Measurements from ENCODE around the gene TTC7B.

Gene TTC7B

GRCh38 chr14:90612801-90613200 is 203.4 kb downstream of the TTC7B start:
- DNase-seq = no peak

DNA sequence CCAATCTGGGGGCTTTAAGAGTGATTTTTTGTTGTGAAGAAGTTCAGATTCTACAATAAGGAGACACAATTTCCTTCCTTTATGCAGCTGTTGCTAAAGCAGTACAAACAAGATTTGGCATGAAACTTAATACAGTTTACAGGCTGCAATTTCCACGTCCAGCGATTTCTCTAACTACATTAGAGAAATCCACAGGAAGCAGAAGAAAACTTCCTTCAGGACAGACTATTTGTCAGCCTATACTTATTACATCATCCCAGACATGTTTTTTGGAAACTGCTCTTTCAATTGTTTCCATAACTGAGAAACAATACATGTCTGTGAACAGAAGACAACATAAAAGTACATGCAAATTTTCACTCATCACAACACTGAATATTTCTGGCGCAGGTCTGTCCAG is 204.3 kb downstream of the TTC7B start:
- no peak for DNase-seq

GRCh38 chr14:90611501-90611900 is 204.7 kb downstream of the TTC7B start:
- DNase-seq = no peak

GRCh38 chr14:90610346-90611040 is 205.7 kb downstream of the TTC7B start:
- no peak for DNase-seq

DNA sequence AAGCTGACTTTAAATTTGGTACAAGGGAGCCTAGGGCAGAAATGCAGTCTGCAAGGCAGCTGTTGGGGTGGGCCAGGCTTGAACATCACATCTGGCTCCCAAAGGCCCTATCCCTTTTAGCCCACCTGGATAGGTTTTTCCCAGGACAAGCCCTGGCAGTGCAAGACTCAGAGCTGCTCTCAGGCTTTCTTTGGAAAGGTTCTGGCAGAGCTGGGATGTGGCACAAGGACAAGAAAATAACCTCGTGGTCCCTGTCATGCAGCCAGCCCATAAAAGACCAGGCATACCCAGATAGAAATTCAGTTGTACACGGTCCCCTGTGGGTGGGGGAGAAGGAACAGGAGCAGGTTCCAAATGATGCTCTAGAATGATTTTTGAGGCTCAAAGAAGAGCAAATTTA is 206.9 kb downstream of the TTC7B start:
- no peak for DNase-seq

GRCh38 chr14:90608929-90609341 is 207.3 kb downstream of the TTC7B start:
- no peak for DNase-seq

- DNase-seq = no peak
These were observed 207.9 kb downstream of the TTC7B start for GRCh38 chr14:90608281-90608680.

DNA sequence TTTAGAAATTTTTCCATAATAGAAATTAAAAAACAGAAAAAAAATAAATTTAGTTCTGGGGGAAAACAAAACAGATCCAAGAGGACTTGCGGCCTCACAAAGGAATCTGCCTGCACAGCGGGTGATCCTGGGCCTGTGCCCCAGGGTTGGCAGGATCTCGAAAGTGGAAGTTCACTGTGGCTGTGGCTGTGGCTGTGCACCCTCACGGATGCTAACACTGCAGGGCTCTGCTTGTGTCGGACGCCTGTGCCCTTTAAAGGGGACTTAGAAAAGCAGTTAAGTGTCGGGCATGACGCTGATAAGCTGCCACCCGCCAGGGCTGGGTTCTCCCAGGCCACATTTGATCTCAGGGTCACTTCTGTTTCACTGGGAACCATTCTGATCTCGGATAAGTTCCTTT is 209.1 kb downstream of the TTC7B start:
- no peak for DNase-seq

- no peak for DNase-seq
These were observed 209.8 kb downstream of the TTC7B start for GRCh38 chr14:90606434-90606833.

- DNase-seq = no peak
These were observed 210.8 kb downstream of the TTC7B start for GRCh38 chr14:90605430-90605829.

DNA sequence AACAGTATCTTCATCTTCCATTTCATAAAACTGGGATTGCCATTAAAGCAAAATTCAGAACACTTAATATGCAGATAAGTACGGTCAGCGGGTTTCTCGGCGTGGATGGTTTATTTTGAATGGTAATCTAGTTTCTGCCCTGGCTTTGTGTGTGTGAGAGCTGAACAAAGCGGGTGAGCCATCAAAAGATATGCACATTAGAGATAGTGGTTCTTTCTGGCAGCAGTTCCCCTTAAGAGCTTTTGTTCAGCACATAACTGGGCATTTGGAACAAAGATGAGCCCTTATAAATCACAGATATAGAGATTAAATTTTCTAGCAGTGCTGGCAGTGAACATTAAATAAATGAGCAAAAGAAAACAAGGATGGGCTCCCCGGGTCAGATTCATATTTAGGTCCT is 211.9 kb downstream of the TTC7B start:
- no peak for DNase-seq

GRCh38 chr14:90603841-90604240 is 212.4 kb downstream of the TTC7B start:
- DNase-seq = no peak

GRCh38 chr14:90603336-90603735 is 212.9 kb downstream of the TTC7B start:
- DNase-seq = no peak

- DNase-seq = no peak
These were observed 214.0 kb downstream of the TTC7B start for GRCh38 chr14:90602088-90602687.

- no peak for DNase-seq
These were observed 214.7 kb downstream of the TTC7B start for GRCh38 chr14:90601563-90601962.

GRCh38 chr14:90600619-90601018 is 215.6 kb downstream of the TTC7B start:
- no peak for DNase-seq

DNA sequence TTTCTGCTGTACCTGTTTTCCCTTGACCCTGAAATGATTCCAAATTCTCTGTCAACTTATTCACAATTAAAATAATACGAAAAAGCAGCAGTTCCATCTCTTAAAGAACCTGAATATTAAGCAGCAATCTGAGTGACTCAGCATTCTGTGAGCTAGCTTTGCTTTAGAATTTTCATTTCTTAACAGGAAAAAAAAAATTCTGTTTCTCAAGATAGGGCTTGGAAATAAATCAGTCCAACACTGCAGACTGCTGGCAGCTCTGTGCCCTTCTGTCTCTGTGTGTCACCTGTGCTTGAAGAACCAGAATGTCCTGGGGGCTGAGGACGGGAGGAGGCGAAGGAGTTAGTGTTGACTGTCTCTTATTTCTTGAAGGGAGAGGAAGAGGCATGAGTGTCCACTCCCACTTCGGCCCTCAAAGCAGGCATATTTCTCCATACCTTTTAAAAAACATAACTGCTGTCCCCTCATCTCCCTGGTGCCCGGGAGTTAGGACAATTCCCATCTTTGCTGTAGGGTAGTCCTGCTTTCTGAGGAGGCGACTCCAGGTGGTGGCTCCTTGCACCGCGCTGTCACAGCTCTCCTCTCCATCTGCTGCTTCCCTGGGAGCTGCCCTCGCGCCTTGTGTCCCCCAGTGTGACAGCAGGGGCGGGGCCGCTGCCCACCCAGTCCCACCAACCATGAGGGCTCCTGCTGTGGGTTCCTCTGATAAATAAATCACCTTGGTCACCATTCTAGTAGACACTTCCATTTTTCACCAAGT is 216.3 kb downstream of the TTC7B start:
- no peak for DNase-seq

- DNase-seq = no peak
These were observed 216.9 kb downstream of the TTC7B start for GRCh38 chr14:90599339-90599738.

GRCh38 chr14:90597961-90598360 is 218.3 kb downstream of the TTC7B start:
- DNase-seq = no peak

- DNase-seq = no peak
These were observed 219.5 kb downstream of the TTC7B start for GRCh38 chr14:90596733-90597132.

DNA sequence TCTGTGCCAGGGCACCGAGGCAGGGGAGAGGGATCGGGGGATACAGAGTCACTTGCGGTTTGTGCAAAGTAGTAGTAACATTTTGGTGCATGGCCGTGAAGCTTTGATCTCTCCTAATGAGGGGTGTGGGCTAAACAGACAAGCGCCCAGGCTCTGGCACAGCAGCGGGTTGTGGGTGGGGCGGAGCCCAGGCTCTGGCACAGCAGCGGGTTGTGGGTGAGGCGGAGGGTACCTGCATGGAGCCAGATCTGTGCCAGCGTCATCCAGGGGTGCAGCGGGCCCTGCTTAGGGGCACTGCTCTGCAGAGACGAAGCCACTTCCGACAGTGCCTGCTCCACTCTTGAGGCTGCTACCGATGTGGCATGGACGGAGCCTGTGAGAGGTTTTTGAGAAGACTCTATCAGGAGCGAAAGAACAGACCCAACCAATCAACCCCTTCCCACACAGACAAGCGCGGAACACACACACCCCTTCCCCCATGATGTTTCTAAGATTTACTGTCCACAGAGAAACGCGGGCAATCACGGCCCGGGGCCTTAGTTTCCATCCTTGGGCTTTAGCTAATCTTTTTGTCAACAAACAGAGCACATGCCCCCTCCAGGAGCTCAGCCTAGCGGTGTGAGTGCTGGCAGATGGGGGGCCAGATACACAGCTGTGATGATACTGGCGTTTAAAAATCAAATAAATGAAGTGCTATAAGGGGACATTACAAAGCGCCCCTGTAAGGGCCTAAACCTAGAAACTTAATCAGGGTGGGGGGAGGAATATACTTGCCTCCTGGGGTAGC is 222.8 kb downstream of the TTC7B start:
- DNase-seq = no peak

DNA sequence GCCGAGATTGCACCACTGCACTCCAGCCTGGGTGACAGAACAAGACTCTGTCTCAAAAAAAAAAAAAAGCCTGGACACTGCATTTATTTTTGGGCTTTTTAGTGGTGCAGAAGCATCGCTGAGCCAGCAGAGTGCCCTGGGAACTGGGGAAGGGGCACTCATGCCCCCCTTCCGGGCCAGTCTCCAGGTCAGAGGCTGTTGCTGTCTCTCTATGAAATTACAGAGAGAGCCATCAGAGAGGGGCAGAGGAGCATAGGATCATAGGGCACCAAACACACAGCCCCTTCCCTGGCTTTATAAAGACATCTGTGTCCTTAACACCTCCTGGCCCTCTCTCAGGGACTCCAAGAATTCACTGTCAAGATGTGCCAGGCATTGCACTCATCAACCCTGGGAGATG is 223.6 kb downstream of the TTC7B start:
- no peak for DNase-seq

DNA sequence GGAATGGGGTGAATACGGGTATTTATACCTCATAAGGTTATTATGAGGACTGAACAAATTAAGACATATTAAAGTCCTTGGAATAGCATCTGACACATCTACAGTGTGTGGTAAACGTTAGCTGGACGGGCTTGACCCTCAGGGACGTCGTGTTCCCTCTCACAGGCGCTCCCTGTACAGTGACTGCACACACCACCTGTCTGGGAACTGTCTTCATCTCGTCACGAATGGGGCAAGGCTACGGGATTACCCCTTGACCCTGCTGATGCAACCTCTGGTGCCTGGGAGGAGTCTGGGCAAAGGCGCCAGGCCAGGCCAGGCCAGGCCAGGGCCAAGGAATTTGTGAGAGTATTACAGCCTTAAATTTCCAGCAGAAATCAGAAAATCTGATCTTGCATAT is 228.3 kb downstream of the TTC7B start:
- DNase-seq = no peak

All from NCI-H1930 (cell line).